ENCODE measurements around the gene CIITA. TPM values are rescaled to one million over a fixed set of nuclear protein-coding genes. Genes with fewer than 3 reads are reported as not detected.

The CIITA gene
- total and polyA plus RNA-seq, 8 donors: under 0.01 to 67.1 (median 12.8) TPM

GRCh38 chr16:10932959-10933710, 56.1 kb downstream of the CIITA start:
- TF ChIP-seq POLR2AphosphoS5 (IDR thresholded peaks at IDR 0.05) (no peak), POLR2A (IDR thresholded peaks at IDR 0.05) (no peak), EP300 (IDR thresholded peaks at IDR 0.05) (no peak)
- TF ChIP-seq, protein P1, sequence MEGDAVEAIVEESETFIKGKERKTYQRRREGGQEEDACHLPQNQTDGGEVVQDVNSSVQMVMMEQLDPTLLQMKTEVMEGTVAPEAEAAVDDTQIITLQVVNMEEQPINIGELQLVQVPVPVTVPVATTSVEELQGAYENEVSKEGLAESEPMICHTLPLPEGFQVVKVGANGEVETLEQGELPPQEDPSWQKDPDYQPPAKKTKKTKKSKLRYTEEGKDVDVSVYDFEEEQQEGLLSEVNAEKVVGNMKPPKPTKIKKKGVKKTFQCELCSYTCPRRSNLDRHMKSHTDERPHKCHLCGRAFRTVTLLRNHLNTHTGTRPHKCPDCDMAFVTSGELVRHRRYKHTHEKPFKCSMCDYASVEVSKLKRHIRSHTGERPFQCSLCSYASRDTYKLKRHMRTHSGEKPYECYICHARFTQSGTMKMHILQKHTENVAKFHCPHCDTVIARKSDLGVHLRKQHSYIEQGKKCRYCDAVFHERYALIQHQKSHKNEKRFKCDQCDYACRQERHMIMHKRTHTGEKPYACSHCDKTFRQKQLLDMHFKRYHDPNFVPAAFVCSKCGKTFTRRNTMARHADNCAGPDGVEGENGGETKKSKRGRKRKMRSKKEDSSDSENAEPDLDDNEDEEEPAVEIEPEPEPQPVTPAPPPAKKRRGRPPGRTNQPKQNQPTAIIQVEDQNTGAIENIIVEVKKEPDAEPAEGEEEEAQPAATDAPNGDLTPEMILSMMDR (IDR thresholded peaks at IDR 0.05): no peak
- 82 to 90% (median 87%) methylated on average over 11 of the region's 11 CpGs for WGBS, 5 donors

GRCh38 chr16:10933865-10934264, 56.9 kb downstream of the CIITA start:
- DNase-seq: no peak
- TF ChIP-seq POLR2A (IDR thresholded peaks at IDR 0.05): no peak
- no peak for TF ChIP-seq EP300 (IDR thresholded peaks at IDR 0.05)
- TF ChIP-seq, protein P1 (IDR thresholded peaks at IDR 0.05): no peak
- TF ChIP-seq POLR2AphosphoS5 (IDR thresholded peaks at IDR 0.05): no peak
- H3K4me3 ChIP-seq: no peak overlapping the region
- no peaks in the 10 kb centered on the region for H3K27me3 ChIP-seq
- no peak overlapping the region for H3K27ac ChIP-seq
- peaks cover 51 to 90% (median 62%) of the 10 kb centered on the region in 4 donors for H3K4me1 ChIP-seq
- intact Hi-C loops (cut with DNase I; ENCODE audit: low total_unique reads): no loop called here
- no peaks in the 10 kb centered on the region for H3K9me3 ChIP-seq
- 64 to 79% (median 78%) methylated on average over 8 of the region's 8 CpGs for WGBS, 5 donors
- peaks cover 6 to 46% (median 34%) of the 10 kb centered on the region in 4 donors for H3K36me3 ChIP-seq

More at GRCh38 chr16:10932959-10933710, 56.1 kb downstream of the CIITA start:
- intact Hi-C loops (cut with DNase I; ENCODE audit: low total_unique reads): no loop called here
- Histone ChIP-seq H3K27ac (no peak overlapping the region), H3K27me3 (no peaks in the 10 kb centered on the region), H3K4me3 (no peak overlapping the region), H3K4me1 (peaks cover 44 to 83% (median 55%) of the 10 kb centered on the region in 4 donors), H3K36me3 (peaks cover 7 to 53% (median 41%) of the 10 kb centered on the region in 4 donors), H3K9me3 (no peaks in the 10 kb centered on the region)
- no peak for DNase-seq

GRCh38 chr16:10934325-10935107, 57.5 kb downstream of the CIITA start:
- WGBS, 5 donors: 88 to 97% (median 95%) methylated on average over 8 to 13 of the region's 13 CpGs
- Histone ChIP-seq H3K27ac (no peak overlapping the region), H3K36me3 (peaks cover 6 to 39% (median 27%) of the 10 kb centered on the region in 4 donors), H3K4me3 (no peak overlapping the region), H3K9me3 (no peaks in the 10 kb centered on the region), H3K4me1 (peaks cover 51 to 92% (median 68%) of the 10 kb centered on the region in 4 donors), H3K27me3 (no peaks in the 10 kb centered on the region)
- TF ChIP-seq POLR2AphosphoS5 (IDR thresholded peaks at IDR 0.05): no peak
- TF ChIP-seq, protein P1 (IDR thresholded peaks at IDR 0.05): no peak
- no peak for TF ChIP-seq EP300 (IDR thresholded peaks at IDR 0.05)
- no peak for TF ChIP-seq POLR2A (IDR thresholded peaks at IDR 0.05)
- no peak for DNase-seq
- intact Hi-C loops (cut with DNase I; ENCODE audit: low total_unique reads): no loop called here

GRCh38 chr16:10935226-10935915, 58.4 kb downstream of the CIITA start:
- H3K36me3 ChIP-seq: peaks cover 6 to 35% (median 24%) of the 10 kb centered on the region in 4 donors
- no peak for TF ChIP-seq EP300 (IDR thresholded peaks at IDR 0.05)
- no peak for TF ChIP-seq POLR2AphosphoS5 (IDR thresholded peaks at IDR 0.05)
- no peak for TF ChIP-seq POLR2A (IDR thresholded peaks at IDR 0.05)
- TF ChIP-seq, protein P1 (IDR thresholded peaks at IDR 0.05): no peak
- DNase-seq: no peak
- H3K9me3 ChIP-seq: no peaks in the 10 kb centered on the region
- intact Hi-C loops (cut with DNase I; ENCODE audit: low total_unique reads): no loop called here
- H3K27ac ChIP-seq: no peak overlapping the region
- H3K4me1 ChIP-seq: peaks cover 53 to 92% (median 73%) of the 10 kb centered on the region in 4 donors
- no peaks in the 10 kb centered on the region for H3K27me3 ChIP-seq
- 31 to 47% (median 37%) methylated on average over 7 of the region's 7 CpGs for WGBS, 5 donors
- no peak overlapping the region for H3K4me3 ChIP-seq

Measured in stomach (tissue), 9 donors.